ENCODE results near the gene HLCS.
"Not testable (repeated sequence)": the region's sequence is repeated elsewhere in the genome, so short reads cannot be mapped to it uniquely, and the experiment has no call there.

The HLCS gene

DNA sequence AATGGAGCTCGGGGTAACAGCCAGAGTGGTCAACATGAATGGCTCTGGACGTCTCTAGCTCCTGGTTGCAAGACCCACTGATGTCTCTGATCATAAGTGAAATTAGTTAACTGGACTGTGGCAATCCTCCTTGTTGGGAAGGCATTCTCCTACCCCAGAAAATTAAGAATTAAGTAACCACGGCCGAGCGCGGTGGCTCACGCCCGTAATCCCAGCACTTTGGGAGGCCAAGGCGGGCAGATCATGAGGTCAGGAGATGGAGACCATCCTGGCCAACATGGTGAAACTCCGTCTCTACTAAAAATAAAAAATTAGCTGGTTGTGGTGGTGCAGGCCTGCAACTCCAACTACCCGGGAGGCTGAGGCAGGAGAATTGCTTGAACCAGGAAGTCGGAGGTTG is 14.1 kb downstream of the HLCS start:
- DNase-seq = not testable (repeated sequence)

DNA sequence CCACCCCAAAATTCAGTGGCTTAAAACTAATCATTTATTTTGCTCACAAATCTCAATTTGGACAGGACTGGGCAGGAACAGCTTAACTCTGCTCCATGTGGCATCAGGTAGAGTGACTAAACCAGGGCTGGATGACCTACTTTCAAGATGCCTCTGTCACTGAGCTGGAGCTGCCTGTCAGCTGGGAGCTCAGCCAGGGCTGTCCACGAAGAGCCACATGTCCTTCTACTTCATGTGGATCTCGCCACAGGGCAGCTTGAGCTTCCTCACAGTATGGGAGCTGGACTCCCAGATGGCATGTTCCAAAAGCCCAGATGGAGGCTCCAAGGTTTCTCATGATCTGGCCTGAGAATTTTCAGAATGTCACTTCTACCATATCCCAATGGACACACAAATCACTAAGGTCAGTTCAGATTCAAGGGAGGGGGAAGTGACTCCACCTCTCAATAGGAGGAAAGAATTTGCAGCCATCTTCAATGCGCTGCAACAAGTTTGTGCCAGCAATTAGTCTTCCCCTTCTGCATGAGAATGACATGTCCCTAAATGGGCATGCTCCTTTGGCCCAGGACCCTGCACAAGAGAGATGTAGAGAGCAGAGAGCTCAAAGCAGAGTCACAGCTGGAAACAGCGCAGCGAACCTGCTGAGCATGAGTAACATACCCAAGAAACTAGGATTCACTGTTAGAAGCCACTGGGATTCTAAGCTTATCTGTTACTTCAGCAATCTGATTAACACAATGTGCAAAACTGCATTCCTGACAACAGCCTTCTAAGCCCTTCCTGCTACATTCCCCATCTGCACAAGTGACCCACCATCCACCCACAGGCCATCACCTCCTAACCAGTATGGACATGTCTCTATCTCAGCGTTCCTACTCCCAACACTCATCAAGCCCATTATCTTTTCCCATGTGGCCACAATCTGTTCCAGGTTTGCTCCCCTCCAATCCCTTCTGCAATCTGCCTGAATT is 17.0 kb downstream of the HLCS start:
- DNase-seq = no peak

DNA sequence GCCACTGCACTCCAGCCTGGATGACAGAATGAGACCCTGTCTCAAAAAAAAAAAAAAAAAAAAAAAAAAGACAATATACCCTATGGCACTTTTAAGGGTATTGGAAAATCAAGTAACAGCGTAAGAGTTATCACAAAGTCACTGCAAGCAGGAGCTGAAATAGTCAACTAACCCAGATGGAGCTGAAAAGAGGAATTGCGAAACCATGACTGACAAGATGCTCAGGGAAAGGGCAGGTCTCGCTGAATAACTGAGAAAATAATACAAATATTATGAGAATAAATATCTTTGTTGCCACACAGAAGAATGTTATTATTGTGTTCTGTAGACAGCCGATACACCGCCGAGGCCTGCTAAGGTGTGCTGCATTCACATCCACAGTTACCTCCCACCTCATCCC is 17.8 kb downstream of the HLCS start:
- DNase-seq = no peak

DNA sequence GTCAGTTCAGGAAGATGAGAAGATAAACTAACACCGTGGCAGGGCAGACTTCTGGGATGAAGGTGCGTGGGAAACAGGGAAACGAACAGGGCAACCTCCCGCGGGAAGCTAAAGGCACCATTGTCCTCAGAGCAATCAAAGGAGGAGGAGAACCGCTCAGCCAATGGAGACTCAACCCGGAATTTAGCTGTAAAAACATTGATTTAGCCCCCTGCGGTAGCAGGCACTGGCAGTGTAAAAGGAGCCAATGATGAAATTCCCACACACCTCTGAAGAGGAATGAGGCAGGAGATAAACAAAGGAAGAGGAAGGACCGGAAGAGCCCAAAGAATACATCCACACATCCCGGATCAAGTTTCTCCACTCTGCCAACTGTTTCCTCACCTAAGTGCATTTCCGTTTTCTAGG is 19.5 kb downstream of the HLCS start:
- DNase-seq = no peak

DNA sequence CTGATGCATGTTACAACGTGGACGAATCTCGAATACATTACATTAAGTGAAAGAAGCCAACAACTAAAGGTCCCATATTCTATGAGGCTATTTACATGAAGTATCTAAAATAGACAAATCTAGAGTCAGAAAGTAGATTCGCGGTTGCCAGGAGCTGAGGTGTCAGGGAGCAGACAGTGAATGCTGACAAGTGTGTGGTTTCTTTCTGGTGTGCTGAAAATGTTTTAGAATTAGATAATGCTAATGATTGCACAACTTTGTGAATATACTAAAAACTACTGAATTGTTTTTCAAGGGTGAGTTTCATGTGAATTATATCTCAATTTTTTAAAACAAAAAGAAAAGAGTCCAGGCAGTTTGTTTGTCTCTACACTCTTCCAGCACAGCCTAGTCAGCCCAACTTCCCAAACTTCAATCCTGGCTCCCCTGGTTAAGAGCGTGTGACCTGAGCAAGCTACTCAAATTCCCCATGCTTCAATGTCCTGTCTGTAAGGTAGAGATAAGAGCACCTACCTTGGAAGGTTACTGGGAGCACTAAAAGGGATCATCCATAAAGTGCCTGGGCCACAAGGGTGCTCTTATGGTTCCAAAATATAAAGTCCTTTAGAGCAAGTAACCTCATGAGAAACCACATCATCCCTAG is 20.9 kb downstream of the HLCS start:
- no peak for DNase-seq

DNA sequence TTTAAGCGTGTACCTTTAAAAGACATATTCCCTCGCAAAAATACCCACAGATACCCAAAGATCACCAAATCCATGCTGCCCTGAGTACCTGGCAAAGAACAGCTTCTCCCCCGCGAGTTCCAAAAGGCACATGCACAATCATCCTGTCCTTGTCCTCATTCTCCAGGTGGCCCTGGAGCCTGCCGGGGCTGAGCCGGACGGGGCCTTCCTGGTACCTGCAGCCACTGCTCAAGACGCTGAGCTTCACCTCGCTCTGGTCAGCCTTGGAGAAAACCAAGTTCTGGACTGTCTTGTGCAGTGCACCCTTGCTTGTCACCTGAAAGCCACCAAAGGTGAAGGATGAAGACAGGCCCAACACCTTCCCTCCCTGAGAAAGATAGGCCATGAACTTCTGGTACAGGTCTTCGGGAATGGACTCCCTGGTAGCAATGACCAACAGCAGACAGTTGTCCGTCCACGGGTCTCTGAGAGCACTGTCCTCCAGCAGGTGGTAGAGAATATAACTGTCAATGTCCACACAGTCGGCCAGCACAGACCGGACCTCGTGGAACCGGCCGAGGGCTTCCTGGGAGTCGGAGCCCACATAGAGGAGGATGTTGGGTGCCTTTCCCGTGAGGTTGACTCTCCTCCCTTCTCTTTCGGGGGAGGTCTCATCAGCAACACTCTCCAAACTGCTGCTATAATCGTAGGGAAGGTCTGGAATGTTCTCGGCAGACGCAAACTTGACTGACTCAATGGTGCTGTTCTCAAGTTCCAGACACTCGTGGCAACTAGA is 29.9 kb downstream of the HLCS start:
- no peak for DNase-seq

DNA sequence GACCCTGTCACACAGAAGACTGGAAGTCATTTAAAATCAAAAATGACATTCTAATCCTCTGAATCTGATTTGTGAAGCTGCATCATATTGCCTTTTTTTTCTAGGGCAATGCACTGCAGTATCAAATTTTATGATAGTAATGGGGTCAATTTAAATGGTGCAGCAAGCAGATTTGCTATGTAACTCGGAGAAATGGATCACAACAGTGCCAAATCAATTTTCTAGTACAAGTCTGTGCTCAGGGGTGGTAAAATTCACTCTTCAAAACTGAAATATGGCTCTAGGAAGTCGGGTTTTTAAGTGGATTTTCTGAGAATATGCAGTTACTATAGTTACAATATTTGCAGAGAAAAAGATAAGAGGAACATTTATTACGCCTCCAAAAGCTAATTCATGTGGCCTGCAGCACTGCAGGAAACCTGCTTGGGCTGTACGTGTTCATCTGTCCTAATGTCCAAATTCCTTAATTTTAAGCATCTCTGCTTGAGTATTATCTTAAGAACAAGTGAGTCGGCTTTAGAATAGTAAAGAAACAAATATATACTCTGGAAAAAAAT is 31.5 kb downstream of the HLCS start:
- no peak for DNase-seq

DNA sequence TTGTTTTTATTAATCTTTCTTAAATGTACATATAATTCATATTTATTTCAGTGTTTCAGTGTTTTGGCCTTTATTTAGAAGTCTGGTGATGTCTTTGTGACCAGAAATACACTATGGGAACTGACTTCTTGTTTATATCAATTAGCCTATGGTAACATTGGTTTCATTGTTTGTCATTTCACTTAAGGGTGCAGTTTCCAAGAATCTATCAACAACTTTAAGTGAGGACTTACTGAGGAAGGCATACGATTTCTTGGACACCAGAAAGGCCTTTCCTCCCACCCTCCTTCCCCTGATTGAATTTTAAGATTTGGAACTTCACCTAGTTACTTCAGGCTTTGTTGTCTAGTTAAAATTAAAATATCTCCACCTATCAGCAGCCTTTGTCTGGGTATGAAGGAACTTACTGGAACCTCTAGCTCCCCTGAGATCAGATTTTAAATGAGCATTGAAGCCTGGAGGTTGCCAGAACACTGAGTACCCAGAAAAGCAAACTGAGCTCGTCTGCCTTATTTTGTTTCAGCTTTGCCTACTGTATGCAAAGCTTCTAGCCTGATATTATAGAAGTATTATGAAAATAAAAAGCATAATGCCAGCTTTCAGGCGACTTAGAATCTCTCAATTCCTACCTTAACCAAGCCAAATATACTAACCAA is 34.2 kb downstream of the HLCS start:
- DNase-seq = no peak

DNA sequence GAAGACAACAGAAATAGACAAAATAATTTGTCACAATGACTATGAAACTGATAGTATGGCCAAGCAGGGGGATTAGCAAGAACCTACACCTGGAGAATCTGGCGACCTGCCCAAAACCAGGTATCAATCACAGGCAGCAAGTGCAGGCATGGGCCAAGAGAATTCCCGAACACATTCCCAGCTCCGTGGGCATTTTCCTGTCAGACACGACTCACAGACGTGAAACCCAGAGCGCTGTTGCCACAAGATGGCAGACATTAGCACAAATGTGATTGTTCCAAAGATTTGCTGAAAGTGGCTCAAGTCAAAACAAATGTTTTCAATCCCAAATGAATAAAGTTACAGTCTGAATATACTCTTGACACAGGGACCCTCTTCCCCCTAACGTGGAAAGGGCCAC is 36.8 kb downstream of the HLCS start:
- peak in 1 of 2 experiments; percentile 23 for DNase-seq

DNA sequence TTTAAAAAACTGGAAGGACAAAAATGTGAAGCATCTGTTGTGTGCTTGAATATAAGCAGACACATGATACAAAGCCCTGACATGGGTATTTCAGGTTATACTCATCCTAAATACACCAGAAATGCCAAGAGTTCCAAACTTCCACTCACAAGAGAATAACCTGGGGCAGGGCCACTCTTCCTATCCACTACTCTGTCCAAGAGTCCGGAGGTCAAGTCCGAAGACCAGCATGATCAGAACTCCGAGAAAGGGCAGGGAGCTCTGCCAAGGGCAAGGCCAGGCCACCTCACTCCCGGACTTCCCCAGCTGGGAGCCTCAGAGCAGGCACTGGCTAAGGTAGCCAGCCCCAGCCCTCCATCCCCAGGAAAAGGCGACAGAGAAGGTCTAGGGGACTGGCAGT is 37.5 kb downstream of the HLCS start:
- no peak for DNase-seq

DNA sequence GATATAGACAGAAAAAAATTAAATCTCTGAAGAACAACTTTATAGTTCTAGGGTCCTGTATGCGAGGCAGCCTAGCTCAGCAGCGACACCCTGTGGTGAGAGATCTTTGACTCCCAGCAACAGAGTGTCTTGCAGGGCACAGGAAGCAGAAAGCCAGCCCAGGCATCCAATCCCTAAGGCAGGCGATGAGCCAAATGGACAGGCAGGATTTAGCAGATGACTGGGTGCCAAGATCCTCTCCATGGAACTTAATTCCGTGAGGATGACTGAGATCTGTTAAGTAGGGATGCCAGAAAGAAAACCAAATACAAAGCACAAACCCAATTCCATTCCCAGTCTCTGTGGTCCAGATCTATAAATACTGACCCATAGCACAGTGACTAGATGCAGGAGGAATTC is 38.8 kb downstream of the HLCS start:
- peak; percentile 62 to 71 for DNase-seq

DNA sequence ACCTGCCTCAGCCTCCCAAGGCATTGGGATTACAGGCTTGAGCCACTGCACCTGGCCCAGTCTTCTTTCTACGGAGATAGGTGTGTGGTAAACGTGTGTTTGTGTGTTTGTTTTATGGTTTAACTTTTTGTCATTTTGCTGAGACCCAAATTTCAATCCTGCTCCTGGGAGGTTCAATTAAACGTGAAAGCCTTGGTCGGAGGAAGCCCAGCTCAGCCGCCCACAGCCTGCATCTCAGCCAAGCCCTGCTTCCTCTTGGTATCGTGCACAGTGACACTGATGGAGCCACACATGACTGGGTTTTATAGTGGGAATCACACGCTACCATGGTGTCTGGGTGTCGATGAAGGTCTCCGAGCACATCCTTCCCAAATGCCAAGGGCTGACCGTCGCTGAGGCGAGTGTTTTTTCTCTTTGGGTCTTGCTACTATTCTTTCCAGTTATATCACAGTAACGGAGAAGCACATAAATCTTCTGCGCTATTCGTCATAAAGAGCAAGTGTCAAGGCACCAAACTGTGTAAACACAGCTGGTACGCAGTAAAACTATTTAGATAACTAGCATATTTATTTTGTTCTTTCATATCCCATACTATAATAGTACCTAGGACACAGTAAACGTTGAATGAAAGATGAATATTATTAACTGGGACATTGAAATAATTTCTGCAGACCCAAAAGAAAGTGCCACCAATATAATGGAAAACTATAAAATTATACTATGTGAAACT is 39.3 kb downstream of the HLCS start:
- peak in 1 of 2 experiments; percentile 36 for DNase-seq

DNA sequence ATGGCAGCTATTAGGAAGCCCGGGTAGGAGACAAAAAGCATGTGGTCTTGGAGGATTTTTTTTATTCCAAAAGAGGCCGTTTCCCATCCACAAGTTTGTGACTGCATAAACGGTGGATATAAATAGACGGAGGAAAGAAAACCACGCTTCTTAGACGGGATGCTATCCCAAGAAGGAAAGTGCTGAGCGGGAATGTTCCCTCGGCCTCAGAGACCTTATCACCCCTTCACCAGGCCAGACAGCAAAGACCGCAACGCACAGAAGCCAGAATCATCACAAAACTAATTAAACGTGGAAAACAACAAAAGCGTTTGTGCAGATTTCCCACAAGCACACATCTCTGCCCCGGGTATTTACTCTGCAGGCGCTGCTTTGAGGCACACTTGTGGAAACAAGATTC is 43.2 kb downstream of the HLCS start:
- DNase-seq = no peak

DNA sequence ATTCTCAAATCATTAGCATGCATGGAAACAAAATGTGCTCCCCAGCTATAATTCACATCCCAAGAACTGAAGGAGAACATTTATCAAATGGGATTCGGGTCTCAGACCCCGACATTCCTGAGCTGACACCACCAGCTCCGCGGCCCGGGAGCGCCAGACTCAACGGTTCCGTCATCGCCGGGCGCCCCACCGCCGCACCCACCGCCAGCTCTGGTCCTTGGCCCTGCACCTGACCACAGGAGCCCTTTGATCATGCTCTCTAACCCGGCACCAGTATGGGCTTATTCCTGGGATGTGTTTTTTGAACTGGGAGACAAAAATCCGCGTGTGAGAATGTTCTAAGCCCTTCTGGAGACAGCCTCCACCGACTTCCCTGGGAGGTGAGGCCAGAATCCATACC is 43.6 kb downstream of the HLCS start:
- DNase-seq = no peak

DNA sequence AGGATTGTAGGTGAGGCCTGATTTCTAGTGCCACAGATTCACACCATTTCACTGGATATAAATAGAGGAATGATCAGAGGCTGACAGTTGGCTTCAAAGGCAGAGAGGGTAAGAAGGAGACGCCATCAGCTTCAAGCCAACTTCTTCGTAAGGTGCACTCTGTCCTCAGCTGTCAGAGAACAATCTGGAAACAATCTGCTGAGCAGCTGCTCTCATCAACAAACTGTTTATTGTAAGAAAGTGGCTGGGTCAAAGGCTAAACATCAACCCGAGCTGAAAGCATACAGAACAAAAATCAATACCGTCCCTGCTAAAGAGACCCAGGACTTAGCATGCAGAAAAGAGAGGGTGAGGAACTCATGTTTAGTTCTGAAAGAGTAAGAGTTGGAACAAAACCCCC is 48.2 kb downstream of the HLCS start:
- DNase-seq = no peak

DNA sequence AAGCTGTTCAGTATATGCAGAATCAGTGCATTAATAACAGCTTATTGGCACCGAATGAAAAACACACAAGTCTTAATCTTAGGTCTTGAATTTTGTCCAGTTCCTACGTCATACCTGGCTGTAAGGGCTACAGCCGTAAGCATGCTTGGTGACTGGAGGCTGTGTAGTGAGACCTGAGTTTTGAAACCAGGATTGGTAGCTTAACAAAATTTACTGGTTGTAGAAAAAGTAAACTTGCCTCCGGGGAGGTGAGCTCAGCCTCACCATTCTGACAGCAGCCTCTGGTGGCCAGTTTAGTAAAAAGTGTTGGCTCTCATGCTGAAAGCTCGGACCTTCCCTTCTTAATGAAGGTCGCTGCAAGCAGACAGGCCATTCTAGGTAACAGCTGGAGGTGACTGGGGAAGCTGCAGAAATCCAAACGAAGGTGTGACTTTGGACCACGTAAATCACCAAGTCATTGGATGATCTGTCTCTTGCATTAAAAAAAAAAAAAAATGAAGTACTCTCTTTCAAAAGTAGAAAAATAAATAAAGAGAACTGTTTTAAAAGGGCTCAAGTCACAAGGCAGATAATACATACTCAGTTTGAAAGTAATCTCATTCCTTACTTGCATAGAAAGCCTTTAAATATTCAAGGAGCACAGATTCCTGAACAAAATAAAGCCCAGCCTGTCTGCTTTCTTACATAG is 48.9 kb downstream of the HLCS start:
- DNase-seq = peak in 1 of 2 experiments; percentile 1

DNA sequence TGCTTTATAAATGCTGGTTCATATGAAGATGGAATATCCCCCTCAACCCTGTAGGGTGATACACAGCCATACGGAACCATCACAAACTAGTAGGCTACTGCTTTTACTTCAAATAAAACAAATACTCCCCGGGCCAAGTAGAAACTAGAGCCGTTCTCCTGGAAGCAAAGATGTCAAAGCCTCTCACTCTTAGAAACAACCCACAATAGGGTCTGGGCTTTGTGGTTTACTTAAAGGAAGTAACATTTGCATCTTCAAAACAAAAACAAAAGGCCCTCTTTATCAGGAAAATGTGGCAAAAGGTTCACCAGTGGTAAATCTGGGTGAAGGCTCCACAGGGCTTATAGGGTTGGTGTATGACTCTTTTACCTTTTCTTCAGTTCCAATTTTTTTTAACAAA is 49.8 kb downstream of the HLCS start:
- DNase-seq = no peak

DNA sequence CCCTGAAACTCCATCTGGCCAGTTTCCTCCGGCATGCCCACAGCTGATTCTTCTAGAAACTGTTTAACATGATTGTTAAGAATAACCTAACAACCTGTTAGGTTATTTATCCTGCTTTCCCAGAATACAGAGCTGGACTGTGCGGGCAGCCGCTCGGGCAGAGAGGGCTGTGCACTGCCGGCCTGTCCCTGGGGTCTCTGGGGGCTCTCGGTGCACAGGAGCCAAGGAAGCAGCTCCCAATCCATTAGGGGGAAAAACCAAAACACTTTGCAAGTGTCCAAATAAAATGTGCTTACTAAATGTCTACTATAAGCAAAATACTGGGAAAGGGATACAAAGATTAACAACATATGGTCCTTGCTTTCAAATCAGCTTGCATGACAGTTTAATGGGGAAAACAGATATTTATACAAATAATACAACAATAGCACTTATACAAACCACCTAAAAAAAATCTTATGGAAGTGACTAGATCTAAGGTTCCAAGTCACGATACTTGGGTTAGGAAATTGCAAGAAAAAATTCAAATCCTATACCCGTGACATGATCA is 50.7 kb downstream of the HLCS start:
- DNase-seq = no peak

DNA sequence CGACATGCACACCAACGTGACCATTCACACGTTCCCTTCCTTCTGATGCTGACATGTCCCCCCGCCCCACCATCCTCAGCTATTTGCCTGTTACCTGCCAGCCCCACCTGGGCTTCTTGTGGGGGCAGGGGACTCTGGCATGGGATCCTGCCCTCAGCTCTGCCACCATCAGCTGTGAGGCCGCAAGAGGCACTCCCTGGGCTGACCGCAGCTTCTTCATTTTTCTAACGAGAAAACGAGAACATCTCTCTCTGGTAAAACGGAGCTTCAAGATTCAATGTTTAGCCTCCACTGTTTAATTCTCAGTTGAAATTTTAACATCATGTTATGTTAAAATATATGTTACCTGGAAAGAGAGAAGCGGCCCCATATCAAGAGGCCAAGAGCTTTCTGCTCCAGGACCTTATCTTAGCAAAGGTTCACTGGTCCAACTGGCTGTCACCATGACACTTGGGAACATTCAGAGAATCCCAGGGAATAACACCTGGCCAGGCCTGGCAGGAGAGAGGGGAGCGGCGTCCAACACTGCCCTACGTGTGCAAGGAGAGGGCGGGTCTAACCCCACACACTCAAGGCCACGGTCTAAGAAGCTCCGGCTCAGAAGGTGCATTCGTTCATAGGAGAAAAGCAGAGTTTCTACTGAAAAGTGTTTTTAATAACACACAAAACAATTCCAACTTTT is 51.3 kb downstream of the HLCS start:
- DNase-seq = no peak

DNA sequence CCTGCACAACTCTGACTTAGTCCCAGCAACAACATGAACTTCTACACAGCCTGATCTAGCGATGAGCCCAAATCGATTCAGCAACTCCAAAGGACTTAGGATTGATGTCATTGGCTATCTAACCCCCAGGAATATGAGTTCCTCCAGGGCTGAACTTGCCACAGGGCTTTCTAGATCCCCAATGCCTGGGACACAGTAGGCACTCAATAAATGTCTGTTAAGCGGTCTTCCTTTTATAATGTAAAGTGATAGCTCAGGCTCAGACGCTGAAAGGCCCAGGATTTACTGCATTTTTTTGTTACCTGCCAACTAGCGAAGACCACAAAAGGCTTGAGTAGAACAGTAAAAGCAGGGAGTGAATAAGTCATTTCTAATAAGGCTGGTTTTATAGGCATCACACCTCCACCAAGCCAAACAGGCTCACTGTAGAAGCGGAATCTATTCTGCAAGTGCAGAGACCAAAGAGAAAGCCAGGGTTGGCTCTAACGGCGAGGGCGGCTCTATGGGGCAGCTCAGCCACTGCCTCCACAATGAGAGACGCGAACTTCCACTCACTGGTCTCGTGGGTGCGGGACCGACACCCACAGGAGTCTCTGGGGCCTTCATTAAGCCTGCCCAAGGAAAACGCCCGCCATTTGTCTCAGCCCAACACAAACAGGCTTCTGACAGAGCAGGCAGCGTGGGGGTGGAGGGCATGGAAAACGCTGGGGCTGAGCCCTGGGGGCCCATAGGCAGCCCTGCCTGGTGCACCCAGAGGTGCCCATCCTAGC is 52.0 kb downstream of the HLCS start:
- DNase-seq = no peak

Data from NCI-H2081 (cell line).